ENCODE results near the gene MINDY4. TPM values are rescaled to one million over a fixed set of nuclear protein-coding genes. Genes with fewer than 3 reads are reported as not detected.
"Not testable (repeated sequence)": the region's sequence is repeated elsewhere in the genome, so short reads cannot be mapped to it uniquely, and the experiment has no call there.

Gene MINDY4
- total RNA-seq, 1 donor from 2014 or later, result 2.1 TPM

DNA sequence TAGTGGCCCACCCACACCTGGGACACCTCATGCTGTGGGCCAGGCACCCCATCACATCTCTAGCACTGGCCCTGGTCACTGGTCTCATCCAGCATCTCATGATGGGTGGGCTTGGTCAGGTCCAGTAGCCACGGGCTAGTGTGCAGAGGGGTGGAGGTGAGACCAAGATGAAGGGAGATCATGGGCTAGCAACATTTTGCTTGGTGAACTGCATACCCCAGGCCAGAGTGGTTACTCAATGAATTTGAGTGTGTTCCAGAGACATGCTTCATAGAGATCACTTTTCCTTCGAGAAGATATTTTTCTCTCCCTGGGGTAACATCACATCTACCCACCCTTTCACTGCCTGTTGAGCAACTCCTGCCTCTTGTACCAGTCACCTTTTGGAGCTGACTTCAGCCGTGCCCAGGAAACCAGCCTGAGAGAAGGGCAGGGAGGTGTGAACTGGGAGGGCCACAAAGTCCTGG, 44.2 kb downstream of the MINDY4 start:
- DNase-seq (ENCODE audit: low spot score), result no peak
- intact Hi-C loops (cut with DNase I), result no loop called here

DNA sequence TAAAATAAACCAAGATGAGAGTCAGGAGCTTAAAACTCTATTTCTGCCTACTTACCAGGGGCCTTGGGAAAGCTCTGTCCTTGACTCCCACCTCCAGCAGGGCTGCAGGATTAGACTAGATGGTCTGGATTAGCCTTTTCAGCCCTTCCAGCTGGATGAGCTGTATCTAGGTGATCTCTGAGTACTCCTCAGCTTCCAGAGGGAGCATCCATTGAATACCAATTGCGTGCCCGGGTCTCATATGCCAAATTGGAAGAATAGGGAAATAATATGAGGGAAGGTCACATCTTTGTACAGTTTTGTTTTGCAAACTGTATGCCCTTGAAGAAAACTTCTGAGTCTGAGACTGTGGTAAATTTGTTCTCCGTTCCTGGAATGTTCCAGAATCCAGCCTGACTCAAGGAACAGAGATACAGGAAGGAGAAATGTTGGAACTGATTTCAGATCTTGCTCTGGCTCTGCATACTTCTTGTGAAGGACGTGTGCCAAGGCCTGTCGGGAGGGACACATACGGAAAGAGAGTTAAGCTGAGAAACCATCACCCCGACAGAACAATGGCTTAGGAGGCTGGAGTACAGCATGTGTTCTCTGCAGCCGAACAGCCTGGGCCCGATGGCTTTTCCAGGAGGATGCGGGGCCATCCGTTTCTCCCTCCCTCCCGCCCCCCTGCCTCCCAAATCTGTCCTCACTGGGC, 44.9 kb downstream of the MINDY4 start:
- DNase-seq (ENCODE audit: low spot score), result no peak
- intact Hi-C loops (cut with DNase I), result no loop called here

DNA sequence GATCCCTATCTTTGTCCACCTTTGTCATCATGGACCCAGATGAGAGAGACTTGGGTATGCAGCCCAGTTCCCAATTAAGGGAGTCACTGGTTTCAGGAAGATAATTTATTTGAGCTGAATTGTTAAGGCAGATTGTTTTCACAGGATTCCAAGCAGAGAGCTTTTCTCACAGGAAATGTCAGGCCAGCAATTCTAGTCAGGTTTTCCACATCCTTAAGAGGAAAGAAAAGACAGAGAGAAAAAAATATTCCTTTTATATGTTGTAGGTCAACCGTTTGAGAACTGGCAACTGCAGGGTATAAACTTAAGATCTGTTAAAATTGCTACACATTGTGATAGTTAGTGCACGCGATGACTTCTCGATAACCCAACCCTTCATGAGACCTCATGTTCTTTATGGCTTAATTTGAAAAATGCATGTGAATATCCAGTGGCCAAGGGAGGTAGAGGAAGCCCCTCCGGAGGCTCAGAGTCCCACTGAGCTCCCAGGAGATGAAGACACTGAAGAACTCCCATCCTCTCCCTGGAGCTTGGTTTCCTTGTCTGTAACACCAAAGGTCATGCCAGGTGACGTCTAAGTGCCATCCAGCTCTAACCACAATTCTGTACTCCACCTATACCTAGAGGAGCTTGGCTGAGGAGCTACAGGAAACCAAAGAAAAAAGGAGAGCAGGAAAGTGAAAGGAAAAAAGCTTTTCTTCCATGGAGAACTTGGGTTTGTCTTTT, 45.6 kb downstream of the MINDY4 start:
- intact Hi-C loops (cut with DNase I), result no loop called here

GRCh38 chr7:30817371-30817767, 46.2 kb downstream of the MINDY4 start:
- intact Hi-C loops (cut with DNase I), result no loop called here
- no peak for DNase-seq (ENCODE audit: low spot score)

More for the DNA sequence above, 45.6 kb downstream of the MINDY4 start:
- DNase-seq (ENCODE audit: low spot score), result no peak

DNA sequence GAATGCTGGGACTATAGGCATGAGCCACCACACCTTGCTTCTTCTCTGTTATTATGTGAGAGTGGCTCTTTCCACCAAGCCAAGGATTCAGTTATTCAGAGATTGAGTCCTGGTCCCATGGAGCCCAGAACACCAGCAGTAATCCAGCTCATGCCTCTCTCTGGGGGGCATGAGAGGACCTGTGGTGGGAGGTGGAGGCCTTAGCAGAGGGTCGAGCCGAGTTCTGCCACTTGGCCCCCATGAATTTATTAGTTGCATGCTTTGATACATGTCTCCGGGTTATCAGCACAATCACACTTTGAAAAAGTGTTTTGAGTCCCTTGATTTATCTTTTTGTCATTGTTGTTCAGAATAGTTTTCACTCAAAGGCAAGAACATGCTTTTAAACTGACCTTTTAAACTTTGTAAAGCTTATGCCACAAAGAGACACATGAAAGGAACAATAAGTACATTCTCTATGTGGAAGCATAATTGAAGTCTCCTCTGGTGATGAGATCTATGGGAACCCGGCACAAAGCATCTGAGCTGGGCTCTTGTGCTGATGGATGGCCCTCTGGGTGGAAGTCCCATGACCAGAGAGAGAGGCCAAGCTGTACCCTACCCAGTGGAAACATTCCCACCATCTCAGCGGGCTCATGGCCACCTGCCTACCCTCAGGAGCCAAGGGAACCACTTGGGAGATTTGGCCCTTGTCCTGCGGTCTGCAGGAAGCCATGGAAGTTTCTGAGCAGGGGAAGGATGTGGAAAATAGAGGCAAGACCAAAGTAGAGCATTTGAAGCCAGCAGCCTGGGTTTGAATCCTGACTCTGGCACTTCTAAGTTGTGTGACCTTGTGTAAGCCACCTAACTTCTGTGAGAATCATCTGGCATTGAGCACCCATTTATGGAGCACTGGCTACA, 53.9 kb downstream of the MINDY4 start:
- intact Hi-C loops (cut with DNase I), result no loop called here
- no peak for DNase-seq (ENCODE audit: low spot score)

- intact Hi-C loops (cut with DNase I), result no loop called here
- DNase-seq (ENCODE audit: low spot score), result no peak
Observed at GRCh38 chr7:30826181-30826580, 55.0 kb downstream of the MINDY4 start.

GRCh38 chr7:30828591-30828990, 57.4 kb downstream of the MINDY4 start:
- intact Hi-C loops (cut with DNase I), result no loop called here
- peak; percentile 65 for DNase-seq (ENCODE audit: low spot score)

DNA sequence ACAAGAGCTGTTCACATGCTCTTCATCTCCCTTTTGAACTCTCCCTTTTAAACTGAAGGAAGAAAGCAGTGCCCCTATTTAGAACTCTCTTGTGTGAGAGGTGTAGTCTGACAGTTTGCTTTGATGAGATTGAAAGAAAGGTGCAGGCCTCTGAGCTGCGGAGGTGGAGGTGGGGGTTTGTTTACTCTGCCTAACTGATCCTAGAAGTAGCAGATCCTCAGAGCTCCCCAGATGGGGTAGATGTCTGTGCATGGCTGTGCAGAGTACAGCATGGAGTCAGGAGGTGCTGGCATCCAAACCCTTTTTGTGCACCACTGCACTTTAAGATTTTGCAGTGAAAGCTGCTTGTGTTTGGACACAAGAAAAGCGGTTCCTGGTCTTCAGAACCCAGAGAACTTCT, 58.3 kb downstream of the MINDY4 start:
- no peak for DNase-seq (ENCODE audit: low spot score)
- intact Hi-C loops (cut with DNase I), result no loop called here

DNA sequence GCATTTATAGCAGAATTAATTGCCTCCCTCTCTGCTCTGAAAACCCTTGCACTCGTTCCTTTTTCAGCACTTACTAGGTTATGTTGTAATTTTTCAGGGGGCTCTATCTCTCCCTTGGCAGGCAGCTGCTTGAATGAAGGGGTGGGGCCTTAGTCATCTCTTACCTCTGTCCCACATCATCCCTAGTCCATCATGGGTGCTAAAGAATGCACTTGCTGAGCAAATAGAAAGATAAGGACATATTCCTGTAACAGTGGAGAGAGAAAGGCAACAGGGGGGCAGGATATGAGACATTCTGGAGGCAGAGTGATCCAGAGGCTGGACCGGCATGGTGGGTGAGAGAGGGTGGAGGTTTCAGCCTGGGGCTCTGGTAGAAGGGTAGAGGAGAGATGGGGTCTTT, 60.0 kb downstream of the MINDY4 start:
- no peak for DNase-seq (ENCODE audit: low spot score)

DNA sequence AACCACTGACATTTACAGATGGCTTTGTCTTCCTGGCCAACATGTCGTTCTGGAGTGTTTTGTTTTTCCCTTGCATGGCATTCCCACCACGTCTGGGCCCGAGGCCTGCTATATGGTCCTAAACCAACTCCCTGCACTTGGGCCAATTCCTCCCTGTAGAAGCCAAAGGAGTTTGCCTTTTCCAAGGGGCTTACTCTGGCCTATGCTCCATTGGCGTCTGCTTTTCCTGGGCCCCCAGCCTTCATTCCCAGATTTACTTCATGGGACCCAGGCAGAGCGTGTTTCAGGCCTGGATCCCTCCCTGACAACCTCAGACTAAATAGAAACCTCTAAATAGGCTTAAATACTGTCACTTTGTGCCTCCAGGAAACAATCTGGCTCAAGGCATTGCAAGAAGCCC, 60.7 kb downstream of the MINDY4 start:
- DNase-seq (ENCODE audit: low spot score), result no peak
- intact Hi-C loops (cut with DNase I), result no loop called here

More for the DNA sequence above, 60.0 kb downstream of the MINDY4 start:
- intact Hi-C loops (cut with DNase I), result no loop called here

DNA sequence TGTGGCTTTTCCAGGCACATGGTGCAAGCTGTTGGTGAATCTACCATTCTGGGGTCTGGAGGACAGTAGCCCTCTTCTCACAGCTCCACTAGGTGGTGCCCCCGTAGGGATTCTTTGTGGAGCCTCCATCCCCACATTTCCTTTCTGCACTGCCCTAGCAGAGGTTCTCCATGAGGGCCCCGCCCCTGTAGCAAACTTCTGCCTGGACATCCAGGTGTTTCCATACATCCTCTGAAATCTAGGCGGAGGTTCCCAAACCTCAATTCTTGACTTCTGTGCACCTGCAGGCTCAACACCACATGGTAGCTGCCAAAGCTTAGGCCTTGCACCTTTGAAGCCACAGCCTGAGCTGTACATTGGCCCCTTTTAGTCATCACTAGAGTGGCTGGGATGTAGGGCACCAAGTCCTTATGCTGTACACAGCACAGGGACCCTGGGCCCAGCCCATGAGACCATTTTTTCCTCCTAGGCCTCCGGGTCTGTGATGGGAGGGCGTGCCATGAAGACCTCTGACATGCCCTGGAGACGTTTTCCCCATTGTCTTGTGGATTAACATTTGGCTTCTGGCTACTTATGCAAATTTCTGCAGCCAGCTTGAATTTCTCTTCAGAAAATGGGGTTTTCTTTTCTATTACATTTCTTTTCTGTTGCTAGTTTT, 62.9 kb downstream of the MINDY4 start:
- DNase-seq (ENCODE audit: low spot score); intact Hi-C loops (cut with DNase I): not testable (repeated sequence)

DNA sequence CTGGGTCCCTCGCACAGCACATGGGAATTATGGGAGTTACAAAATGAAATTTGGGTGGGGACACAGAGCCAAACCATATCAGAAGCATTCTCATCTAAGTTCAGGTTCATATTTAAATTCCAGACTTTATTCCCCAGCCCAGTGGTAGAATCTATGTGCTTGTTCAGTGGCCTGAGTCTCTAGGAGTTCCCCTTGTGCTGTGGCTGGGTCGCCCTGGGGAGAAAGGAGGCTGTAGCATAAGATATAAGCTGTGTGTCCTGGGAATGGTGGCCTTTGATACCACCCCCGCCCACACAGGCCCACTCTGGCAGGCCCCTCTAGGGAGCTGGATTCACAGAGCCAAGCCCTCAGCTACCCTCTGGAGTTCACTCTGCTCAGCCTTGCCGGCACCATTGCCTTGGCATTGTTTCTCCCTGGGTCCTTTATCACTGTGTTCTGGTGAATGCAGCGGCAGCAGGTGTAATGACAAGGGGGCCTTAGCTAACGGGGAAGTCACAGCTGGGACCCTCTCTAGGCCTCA, 64.2 kb downstream of the MINDY4 start:
- no peak for DNase-seq (ENCODE audit: low spot score)

GRCh38 chr7:30836991-30837390, 65.8 kb downstream of the MINDY4 start:
- intact Hi-C loops (cut with DNase I), result no loop called here
- no peak for DNase-seq (ENCODE audit: low spot score)

More for the DNA sequence above, 64.2 kb downstream of the MINDY4 start:
- intact Hi-C loops (cut with DNase I), result no loop called here

GRCh38 chr7:30837581-30837980, 66.4 kb downstream of the MINDY4 start:
- DNase-seq (ENCODE audit: low spot score), result no peak
- intact Hi-C loops (cut with DNase I), result no loop called here

- no peak for DNase-seq (ENCODE audit: low spot score)
- intact Hi-C loops (cut with DNase I), result no loop called here
Observed at GRCh38 chr7:30838008-30838407, 66.8 kb downstream of the MINDY4 start.

DNA sequence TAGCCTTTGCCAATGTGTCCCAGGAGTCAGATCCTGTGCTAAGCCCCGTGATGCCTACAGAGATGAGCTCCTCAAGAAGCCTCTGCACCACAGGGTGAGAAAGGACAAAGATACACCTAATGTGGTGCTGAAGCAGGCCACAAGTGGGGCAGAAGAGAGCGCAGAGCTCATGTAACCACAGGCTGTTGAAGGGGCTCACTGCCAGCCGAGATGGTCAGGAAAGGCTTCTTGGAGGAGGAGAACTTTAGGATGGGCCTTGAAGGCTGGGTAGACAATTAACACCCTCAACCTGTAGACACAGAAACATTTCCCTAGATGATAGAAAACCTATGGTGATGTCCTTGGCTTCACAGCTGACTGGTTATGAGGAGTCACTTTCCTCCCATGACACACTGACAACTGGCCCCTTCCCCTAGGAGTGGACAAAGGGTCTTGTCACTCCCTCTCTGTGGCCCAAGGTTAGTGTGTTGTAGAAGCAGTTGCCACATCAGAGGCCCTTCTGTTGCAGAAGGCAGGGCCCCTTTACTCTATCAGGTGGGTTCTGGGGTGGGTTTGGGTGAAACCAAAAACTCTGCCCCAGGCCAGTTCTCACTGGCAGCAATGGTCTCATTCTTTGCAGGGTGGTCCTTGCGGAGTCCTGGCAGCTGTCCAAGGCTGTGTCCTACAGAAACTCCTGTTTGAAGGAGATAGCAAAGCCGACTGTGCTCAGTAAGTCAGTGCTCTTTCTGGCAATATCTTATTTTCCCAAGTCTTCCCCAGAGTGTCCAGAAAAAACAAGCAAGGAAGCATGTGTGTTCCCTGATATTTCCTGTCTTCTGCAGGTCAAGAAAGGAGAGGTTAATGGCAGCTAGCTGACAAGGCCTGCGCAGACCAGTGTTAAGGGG, 69.2 kb downstream of the MINDY4 start:
- intact Hi-C loops (cut with DNase I), result no loop called here
- no peak for DNase-seq (ENCODE audit: low spot score)

DNA sequence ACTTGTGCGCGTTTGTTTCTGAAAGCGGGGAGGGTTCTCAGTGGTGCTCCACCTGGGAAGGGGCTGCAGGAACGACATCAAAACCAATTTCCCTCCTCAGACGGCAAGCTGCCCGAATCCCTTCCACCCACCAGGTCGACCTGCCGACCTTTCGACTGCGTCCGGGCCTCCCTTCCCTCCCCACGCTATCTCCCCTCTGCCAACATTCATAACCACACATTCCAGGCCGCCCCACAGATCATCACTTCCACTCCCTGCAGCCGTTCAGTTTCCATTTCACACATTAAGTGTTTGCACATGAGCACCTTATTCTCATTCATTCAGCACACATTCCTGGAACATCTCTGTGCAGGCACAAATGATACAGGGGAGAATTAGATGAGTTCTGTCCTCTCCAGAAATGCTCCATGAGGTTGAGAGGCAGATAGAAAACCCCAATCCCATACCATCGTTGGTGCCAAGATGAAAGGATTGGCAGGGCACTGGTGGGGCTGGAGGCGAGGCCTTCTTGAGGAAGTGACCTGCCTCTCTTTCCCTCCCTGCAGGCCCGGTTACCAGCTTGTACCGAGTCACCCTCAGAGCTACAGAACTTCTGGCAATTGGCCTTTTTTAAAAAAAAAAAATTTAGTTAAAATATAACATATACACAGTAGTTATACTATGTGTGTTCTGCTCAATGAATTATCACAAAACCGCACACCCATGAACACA, 70.0 kb downstream of the MINDY4 start:
- intact Hi-C loops (cut with DNase I), result no loop called here

More for the DNA sequence above, 70.0 kb downstream of the MINDY4 start:
- no peak for DNase-seq (ENCODE audit: low spot score)
